PC-3 (cell line): ENCODE results near the gene SPEM3. TPM values are rescaled to one million over a fixed set of nuclear protein-coding genes. Genes with fewer than 3 reads are reported as not detected.

ENCODE experiments used
- ATAC-seq: fragments of 200-7000 bp; cut with Tn5 transposase; 2 replicates; pipeline ENCODE4 v1.9.1; 2020; ENCODE audit warnings: mild to moderate bottlenecking, moderate library complexity
- BruUV-seq: library from RNA; stranded (reverse); fragments of 400-500 nt; replicated peaks from 2 replicates; lab custom pipeline; 2021; lab: Mats Ljungman, UMichigan
- CTCF ChIA-PET: fragments of 300-600 bp; sonication (Branson Sonifier 250); formaldehyde crosslinking; loops from one replicate; lab custom pipeline; 2022; ENCODE audit warnings: antibody characterized with exemption; lab: Charles Lee
- POLR2A ChIA-PET: fragments of 300-600 bp; sonication (Branson Sonifier 250); formaldehyde crosslinking; loops from one replicate; lab custom pipeline; 2022; ENCODE audit warnings: antibody characterized with exemption; ENCODE audit not compliant: unreplicated experiment; lab: Charles Lee
- DNase-seq: peaks from one replicate; pipeline ENCODE4 v3.0.0-alpha.2; 2015
- H2AFZ ChIP-seq: fragments of 300-600 bp; sonication (generic); 2 replicates; pipeline ENCODE4 v1.6.0; 2016; ENCODE audit warnings: antibody characterized with exemption, low read length
- H3F3A ChIP-seq: fragments of 300-600 bp; sonication (generic); one replicate; pipeline ENCODE4 v1.6.0; 2017; ENCODE audit warnings: antibody characterized with exemption, low read length, control low read depth, mild to moderate bottlenecking; ENCODE audit not compliant: unreplicated experiment
- H3K27ac ChIP-seq: fragments of 300-600 bp; sonication (generic); 2 replicates; pipeline ENCODE4 v1.5.1; 2016; ENCODE audit warnings: mild to moderate bottlenecking, low read length
- H3K27me3 ChIP-seq: fragments of 300-600 bp; sonication (generic); 2 replicates; pipeline ENCODE4 v1.6.1; 2016; ENCODE audit warnings: low read length, mixed read lengths
- H3K36me3 ChIP-seq: fragments of 300-600 bp; sonication (generic); 2 replicates; pipeline ENCODE4 v1.6.1; 2016; ENCODE audit warnings: low read depth, mixed run types, low read length, mixed read lengths
- H3K4me1 ChIP-seq: fragments of 300-600 bp; sonication (generic); 2 replicates; pipeline ENCODE4 v1.5.1; 2016; ENCODE audit warnings: low read length; ENCODE audit not compliant: insufficient read depth
- H3K4me2 ChIP-seq: fragments of 300-600 bp; sonication (generic); 2 replicates; pipeline ENCODE4 v1.6.0; 2016; ENCODE audit warnings: low read length
- H3K4me3 ChIP-seq: fragments of 300-600 bp; sonication (generic); 2 replicates; pipeline ENCODE4 v1.5.1; 2016; ENCODE audit warnings: mild to moderate bottlenecking, low read length, mixed read lengths
- H3K79me2 ChIP-seq: fragments of 300-600 bp; sonication (generic); 2 replicates; pipeline ENCODE4 v1.6.1; 2017; ENCODE audit warnings: low read length, mixed read lengths
- H3K9ac ChIP-seq: fragments of 300-600 bp; sonication (generic); 2 replicates; pipeline ENCODE4 v1.6.0; 2016; ENCODE audit warnings: mild to moderate bottlenecking, low read length
- H3K9me2 ChIP-seq: fragments of 300-600 bp; sonication (generic); replicated peaks from 2 replicates; pipeline ENCODE4 v1.6.1; 2016; ENCODE audit warnings: mixed run types, low read length, mixed read lengths
- H3K9me3 ChIP-seq: fragments of 300-600 bp; sonication (generic); 2 replicates; pipeline ENCODE4 v1.6.1; 2016; ENCODE audit warnings: low read length, mixed read lengths
- H4K20me1 ChIP-seq: fragments of 300-600 bp; sonication (generic); 2 replicates; pipeline ENCODE4 v1.6.1; 2016; ENCODE audit warnings: low read length, mixed read lengths
- EZH2 ChIP-seq: fragments of 300-600 bp; sonication (generic); IDR thresholded peaks from one replicate; pipeline ENCODE4 v1.6.1; 2017; ENCODE audit warnings: antibody characterized with exemption, mild to moderate bottlenecking, low read length; ENCODE audit not compliant: unreplicated experiment
- EZH2phosphoT487 ChIP-seq: fragments of 300-600 bp; sonication (generic); IDR thresholded peaks from 2 replicates; pipeline ENCODE4 v1.6.1; 2018; ENCODE audit warnings: mild to moderate bottlenecking, antibody characterized with exemption, low read length, borderline replicate concordance
- intact Hi-C: fragments of 100-400 bp; cut with micrococcal nuclease; formaldehyde crosslinking; loops from 2 replicates; pipeline ENCODE4 v1.9.0; 2023
- total RNA-seq: library from RNA; depleted of rRNA; stranded (reverse); fragments of >200 nt; gene quantifications from 2 replicates; pipeline ENCODE4 v1.2.3, GENCODE V29; 2014
- TF ChIP-seq, protein P1 (sequence below): fragments of 300-600 bp; sonication (generic); conservative IDR thresholded peaks from 2 replicates; pipeline ENCODE4 v1.5.1; 2017; ENCODE audit warnings: antibody characterized with exemption, low read depth, mild to moderate bottlenecking, low read length

Gene SPEM3
- total RNA-seq, 1 experiment from 2014 or later = not detected

DNA sequence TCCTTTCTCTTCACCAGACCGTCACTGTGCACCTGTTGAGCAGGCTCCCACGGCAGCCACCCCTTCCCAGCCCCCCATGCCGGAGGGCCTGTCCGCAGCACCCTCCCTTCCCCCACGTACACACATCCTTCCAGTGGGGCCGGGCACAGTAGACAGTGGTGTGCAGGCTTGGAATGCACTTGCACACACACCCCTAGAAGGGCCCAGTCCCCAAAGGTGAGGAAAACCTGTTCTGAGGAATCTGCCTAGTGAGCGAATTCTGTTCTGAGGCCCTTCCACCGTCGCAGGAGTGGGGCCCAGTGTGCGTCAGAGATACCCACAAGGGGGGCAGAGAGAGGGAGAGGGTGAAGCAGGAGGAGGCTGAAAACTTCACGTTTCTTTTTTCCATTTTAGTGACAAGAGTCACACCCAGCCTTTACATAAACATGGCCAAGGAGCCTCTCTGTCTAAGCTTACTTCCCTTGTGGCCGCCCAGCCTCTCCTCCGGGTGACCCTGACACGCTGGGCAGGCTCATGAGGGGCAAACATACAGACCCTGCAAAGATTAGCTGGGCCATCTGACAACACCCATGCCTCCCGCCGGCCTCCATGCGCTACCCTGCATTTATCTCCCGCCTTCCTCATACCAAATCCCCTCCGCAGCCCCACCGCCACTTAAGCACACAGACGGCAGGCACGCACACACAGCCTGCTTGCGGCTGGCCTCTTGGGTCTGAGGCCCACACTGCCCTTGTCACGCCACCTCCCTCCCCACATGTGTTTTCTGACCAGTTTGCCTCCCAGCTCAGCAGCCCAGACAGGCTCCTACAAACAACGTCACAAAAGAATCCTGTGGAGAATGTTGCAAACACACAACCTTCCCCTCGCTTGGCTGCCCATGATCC, 49.0 kb downstream of the SPEM3 start:
- peaks cover 68% of the 10 kb centered on the region for H3K79me2 ChIP-seq
- H3K9me2 ChIP-seq = no peaks in the 10 kb centered on the region
- no peaks in the 10 kb centered on the region for H3K27me3 ChIP-seq
- ChIA-PET CTCF (no interaction called here), POLR2A (no interaction called here)
- ATAC-seq (peak; percentile 3; the same call in 1 of the 2 replicates), DNase-seq (peak; percentile 11)
- H3K36me3 ChIP-seq = no peaks in the 10 kb centered on the region
- TF ChIP-seq, protein P1, sequence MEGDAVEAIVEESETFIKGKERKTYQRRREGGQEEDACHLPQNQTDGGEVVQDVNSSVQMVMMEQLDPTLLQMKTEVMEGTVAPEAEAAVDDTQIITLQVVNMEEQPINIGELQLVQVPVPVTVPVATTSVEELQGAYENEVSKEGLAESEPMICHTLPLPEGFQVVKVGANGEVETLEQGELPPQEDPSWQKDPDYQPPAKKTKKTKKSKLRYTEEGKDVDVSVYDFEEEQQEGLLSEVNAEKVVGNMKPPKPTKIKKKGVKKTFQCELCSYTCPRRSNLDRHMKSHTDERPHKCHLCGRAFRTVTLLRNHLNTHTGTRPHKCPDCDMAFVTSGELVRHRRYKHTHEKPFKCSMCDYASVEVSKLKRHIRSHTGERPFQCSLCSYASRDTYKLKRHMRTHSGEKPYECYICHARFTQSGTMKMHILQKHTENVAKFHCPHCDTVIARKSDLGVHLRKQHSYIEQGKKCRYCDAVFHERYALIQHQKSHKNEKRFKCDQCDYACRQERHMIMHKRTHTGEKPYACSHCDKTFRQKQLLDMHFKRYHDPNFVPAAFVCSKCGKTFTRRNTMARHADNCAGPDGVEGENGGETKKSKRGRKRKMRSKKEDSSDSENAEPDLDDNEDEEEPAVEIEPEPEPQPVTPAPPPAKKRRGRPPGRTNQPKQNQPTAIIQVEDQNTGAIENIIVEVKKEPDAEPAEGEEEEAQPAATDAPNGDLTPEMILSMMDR = no peak
- no peak for TF ChIP-seq EZH2
- H3K9ac ChIP-seq = peak overlapping the region; percentile 85
- intact Hi-C loops = no loop called here
- H3K4me3 ChIP-seq = peak overlapping the region; percentile 79
- H3K4me2 ChIP-seq = peak overlapping the region; percentile 91
- H4K20me1 ChIP-seq = no peaks in the 10 kb centered on the region
- H3K9me3 ChIP-seq = no peaks in the 10 kb centered on the region
- BruUV-seq = no TSS peak
- no peaks in the 10 kb centered on the region for H3F3A ChIP-seq
- H2AFZ ChIP-seq = 0 out of 2 replicates have a peak overlapping the region, but pooled peaks have one; percentile 18
- H3K4me1 ChIP-seq = peaks cover 33% of the 10 kb centered on the region
- peak overlapping the region; percentile 62 for H3K27ac ChIP-seq

DNA sequence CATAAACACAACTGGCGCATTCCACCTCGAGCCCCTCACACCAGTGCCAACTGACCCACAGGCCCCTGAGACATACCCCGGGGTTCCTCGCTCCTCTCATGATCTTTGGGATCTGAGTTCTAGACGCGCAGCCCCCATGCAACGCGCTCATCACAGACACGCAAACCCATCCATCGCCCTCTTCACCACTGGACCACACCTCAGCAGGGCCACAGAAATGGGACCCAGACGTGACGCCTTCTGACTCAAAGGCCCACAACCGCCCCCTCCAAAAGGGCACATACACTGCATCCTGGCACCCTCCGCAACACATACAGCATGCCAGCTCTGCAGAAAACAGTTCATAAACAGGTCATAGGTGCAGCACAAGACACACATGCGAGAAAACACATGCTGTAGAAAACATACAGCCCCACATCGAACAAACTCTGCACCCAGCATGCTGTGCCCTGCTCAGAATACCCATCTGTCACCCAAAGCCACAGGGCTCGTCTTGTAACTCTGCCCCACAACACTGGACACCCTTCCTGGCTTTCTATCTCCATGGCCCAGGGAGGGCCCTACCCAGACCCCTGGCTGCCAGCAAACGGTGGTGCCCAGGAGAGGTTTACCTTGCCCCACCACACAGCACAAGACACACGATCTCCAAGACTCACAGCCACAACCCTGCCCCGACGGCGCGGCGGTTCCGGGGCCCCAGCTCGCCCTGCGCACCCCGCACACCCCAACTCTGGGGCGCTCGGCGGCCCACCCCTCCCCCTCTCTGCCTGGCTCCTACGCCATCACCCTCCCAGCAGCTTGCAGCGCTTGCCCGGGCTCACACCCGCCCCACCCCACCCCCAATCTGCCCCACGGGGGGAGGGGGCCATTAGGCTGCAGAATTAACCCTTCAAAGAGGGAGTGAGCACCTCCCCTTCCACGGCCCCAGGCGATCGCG, 49.9 kb downstream of the SPEM3 start:
- DNase-seq (peak; percentile 13), ATAC-seq (peak; percentile 14)
- Histone ChIP-seq H4K20me1 (no peaks in the 10 kb centered on the region), H3K4me3 (peak overlapping the region; percentile 79), H3K79me2 (peaks cover 68% of the 10 kb centered on the region), H3K36me3 (no peaks in the 10 kb centered on the region), H3K27ac (peak overlapping the region; percentile 62), H3K9ac (peak overlapping the region; percentile 85), H3K4me1 (peaks cover 33% of the 10 kb centered on the region), H3K9me2 (no peaks in the 10 kb centered on the region), H3K9me3 (no peaks in the 10 kb centered on the region), H3K4me2 (peak overlapping the region; percentile 91), H2AFZ (peak overlapping the region; percentile 18; the same call in 1 of the 2 replicates), H3F3A (no peaks in the 10 kb centered on the region), H3K27me3 (no peaks in the 10 kb centered on the region)
- BruUV-seq = TSS peak; percentile 5
- intact Hi-C loops = no loop called here
- ChIA-PET CTCF (no interaction called here), POLR2A (no interaction called here)
- TF ChIP-seq, protein P1 = no peak
- TF ChIP-seq EZH2 (no peak), EZH2phosphoT487 (no peak)
